Activated T-helper 9 cell treated with anti-CD3 and anti-CD28 coated beads, Interleukin-2, amount 50 U/mL, for 16 hours (primary cell): Measurements from ENCODE around the gene OR4D9.
"Not testable (repeated sequence)": the region's sequence is repeated elsewhere in the genome, so short reads cannot be mapped to it uniquely, and the experiment has no call there.

Experiments
- DNase-seq: peaks from one replicate; pipeline ENCODE4 v3.0.0-alpha.2; 2020; ENCODE audit warnings: low read depth

The OR4D9 gene

DNA sequence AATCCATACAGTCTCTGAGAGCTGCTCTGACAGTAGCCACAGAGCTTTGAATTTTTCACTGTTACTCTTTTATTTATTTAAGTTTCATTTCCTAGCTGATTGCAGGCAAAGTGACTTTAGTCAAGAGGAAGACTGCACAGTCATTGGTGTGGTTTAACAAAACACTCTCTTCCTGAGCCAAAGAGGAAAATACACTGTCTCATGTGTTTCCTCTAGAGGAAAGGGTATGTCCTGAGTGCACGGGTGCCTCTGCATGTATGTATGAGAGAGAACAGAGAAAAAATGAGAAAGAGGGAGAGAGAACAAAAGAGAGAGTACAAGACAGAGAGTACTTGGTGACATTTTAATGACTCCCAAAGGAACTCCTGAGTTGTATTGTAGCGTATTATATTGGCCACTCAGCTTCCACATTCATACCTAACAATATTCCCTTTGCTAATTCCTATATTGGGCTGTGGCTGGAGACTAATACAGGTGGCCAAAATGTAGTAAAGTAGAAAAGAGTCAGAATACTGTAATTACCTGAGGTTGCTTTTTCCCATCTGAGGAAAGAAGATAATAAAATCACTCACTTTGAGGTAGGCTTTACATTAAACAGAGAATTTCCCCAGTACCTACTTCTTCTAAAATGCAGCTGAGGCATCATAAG lies at the start of gene OR4D9:
Gene OR4D9 (plus strand): TSS at position 599 of the 649 bp plus-strand sequence. CDS start 3,374 bp downstream, outside the sequence.
- DNase-seq, result no peak

DNA sequence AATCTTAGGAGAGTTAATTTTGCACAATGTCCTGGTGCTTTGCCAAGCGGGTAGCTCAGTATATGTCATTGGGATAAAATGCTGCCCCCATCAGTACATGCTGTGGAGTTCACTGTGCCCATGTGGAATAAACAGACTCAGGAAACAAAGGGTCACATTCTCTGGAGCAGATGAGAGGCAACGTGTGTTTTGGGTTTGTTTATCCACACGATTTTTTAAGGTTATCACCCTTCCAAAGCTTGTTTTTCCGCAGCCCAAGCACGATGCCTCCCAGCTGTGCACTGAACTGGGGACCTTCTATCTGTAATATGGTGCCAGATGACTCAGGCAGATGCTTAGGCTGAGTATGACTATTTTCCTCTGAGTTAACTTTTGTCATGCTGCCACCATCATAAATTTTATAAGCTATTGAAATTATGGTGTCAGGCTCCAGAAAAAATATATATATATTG lies 48.1 kb upstream of the OR4D9 start:
- no peak for DNase-seq

GRCh38 chr11:59473015-59473414 lies 38.3 kb upstream of the OR4D9 start, which contains the start of gene OR4D10:
Gene OR4D10, plus strand, starts transcription at chr11:59473315. Its CDS starts 4,115 bp downstream, at chr11:59477430.
- DNase-seq, result no peak

GRCh38 chr11:59475176-59475575 lies 36.2 kb upstream of the OR4D9 start:
- DNase-seq, result no peak

DNA sequence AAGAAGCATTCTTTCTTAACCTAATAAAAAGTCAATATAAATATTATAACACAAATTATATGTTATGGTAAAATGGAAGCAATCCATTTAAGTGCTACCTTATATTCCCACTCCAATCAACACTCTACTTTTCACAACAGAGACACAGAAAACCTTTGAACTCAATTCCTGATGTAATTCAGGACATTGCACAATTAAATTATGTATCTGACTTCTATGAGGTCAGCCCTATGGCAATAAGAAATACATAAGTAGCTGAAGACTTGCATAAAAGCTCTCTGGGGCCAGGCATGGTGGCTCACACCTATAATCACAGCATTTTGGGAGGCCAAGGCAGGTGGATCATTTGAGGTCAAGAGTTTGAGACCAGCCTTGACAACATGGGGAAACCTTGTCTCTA lies 31.4 kb upstream of the OR4D9 start:
- DNase-seq, result no peak

DNA sequence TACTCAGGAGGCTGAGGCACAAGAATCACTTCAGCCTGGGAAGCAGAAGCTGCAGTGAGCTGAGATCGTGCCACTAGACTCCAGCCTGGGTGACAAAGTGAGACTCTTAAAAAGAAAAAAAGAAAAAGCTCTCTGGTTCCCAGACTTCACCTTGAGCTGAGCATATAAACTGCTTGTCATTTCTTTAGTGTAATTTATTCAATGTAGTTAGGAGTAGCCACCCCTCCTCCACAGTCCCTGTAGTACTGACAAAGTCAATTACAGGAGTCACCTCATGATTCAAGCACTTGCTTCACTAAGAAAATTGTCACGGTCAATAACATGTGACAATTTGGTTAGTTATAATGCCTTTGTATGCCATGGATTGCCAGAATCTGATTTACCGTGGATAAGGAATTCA lies 31.0 kb upstream of the OR4D9 start:
- no peak for DNase-seq

GRCh38 chr11:59501931-59502330 lies 9.4 kb upstream of the OR4D9 start:
- DNase-seq, result no peak

DNA sequence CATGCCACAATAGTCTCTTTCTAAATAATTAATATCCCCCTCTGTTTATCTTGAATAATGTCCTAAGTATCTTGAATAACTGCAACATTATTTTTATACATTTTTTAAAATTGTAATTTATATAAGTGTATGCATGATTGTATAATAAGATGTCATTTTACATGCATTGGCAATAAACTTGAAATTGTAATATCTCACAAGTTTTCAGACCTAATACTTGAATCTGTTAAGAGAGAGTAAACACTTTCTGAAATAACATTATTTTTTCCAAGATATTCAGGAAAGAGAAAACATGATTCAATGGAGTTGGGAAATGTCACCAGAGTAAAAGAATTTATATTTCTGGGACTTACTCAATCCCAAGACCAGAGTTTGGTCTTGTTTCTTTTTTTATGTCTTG lies 8.1 kb upstream of the OR4D9 start, which contains the start of gene OR4D11:
Gene OR4D11 (plus strand): TSS at position 301 of the 400 bp plus-strand sequence. CDS start 0 bp downstream, at position 301.
- DNase-seq, result no peak

GRCh38 chr11:59511675-59512074 lies 336 bp downstream of the OR4D9 start:
- DNase-seq, result no peak

- not testable (repeated sequence) for DNase-seq
These were observed 8.8 kb downstream of the OR4D9 start for GRCh38 chr11:59520139-59520538.

GRCh38 chr11:59520741-59521140 lies 9.4 kb downstream of the OR4D9 start:
- no peak for DNase-seq

- DNase-seq, result no peak
These were observed 12.2 kb downstream of the OR4D9 start for GRCh38 chr11:59523541-59523940.

DNA sequence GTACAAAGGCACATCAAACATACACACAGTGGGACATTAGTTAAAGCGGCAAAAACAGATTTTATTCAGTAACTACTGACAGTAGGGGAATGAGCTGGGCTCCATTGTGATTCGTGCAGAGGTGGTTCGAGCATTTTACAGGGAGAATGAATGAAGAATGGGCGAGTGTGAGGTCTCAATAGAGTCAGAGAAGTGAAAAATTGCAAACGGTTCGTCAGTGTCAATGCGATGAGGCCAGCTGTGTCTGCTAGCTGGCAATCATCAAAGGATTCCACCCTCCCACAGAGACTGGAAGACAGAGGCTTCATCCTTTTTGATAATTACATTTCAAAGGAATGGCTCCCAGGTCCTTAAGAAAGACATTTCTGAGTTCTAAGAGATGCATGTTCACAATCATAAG lies 17.4 kb downstream of the OR4D9 start:
- DNase-seq, result no peak

DNA sequence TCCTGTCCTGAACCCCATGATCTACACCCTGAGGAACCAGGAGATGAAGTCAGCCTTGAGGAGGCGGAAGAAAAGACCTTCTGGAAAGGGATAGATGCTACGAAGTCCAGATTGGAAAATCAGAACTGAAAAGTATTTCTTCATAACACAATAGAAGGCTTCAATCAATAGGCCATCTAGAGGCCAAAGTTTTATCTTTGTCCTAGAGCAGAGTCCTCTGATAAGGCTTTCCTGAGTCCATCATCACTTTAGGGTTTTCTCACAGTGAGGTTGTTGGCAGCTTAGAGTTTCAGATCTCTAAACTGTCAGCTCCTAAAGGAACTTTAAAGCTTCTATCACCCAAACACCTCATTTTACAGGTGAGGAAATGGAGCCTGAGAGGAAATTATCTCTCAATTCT lies 21.3 kb downstream of the OR4D9 start:
- DNase-seq, result no peak

- no peak for DNase-seq
These were observed 23.3 kb downstream of the OR4D9 start for GRCh38 chr11:59534676-59535075.

GRCh38 chr11:59542142-59542810 lies 30.9 kb downstream of the OR4D9 start:
- no peak for DNase-seq

DNA sequence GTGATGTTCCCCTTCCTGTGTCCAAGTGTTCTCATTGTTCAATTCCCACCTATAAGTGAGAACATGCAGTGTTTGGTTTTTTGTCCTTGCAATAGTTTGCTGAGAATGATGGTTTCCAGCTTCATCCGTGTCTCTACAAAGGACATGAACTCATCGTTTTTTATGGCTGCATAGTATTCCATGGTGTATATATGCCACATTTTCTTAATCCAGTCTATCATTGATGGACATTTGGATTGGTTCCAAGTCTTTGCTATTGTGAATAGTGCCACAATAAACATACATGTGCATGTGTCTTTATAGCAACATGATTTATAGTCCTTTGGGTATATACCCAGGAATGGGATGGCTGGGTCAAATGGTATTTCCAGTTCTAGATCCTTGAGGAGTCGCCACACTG lies 32.4 kb downstream of the OR4D9 start:
- not testable (repeated sequence) for DNase-seq

GRCh38 chr11:59544869-59545178 lies 33.5 kb downstream of the OR4D9 start:
- no peak for DNase-seq

- no peak for DNase-seq
These were observed 34.1 kb downstream of the OR4D9 start for GRCh38 chr11:59545179-59546020.

GRCh38 chr11:59547605-59548308 lies 36.4 kb downstream of the OR4D9 start:
- DNase-seq, result not testable (repeated sequence)

DNA sequence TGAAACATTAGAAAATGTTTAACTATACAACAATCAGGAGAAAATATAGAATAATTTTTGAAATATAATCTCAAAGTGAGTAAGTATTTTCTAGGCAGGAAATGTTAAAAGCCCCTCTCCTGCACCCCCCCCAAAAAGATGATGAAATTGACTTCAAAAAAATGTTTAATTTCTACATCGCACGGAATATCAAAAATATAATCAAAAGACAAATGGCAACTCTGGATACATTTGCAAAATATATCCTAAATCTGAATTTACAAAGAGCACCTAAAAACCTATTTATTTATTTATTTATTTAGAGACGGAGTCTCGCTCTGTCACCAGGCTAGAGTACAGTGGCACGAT lies 36.9 kb downstream of the OR4D9 start:
- DNase-seq, result no peak

DNA sequence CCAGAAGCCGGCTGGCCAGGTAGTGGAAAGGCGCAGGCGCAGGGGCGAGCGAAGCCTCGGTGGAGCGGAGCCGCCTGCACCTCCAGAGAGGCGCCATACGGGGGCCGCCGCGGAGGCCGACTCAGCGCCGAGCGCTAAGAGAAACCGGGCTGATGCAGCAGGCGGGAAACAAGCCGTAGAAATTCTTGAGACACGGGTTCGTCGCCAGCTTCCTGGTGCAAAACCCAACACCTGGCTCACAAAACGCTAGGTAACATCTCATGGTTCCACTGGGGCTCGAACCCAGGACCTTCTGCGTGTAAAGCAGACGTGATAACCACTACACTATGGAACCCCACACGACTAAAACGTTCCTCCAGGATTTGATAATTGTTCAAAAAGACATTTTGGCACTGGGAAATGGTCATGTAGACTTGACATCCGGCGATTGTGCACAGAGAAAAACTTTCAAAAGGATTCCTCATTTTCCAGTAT lies 39.1 kb downstream of the OR4D9 start:
- DNase-seq, result peak; percentile 81
